Measurements from ENCODE around the gene FOXC2.

The FOXC2 gene

GRCh38 chr16:86528061-86528929 is 38.3 kb upstream of the FOXC2 start:
- H3K4me1 Mint-ChIP-seq: no peaks in the 10 kb centered on the region
- H3K9me3 Mint-ChIP-seq: no peaks in the 10 kb centered on the region
- H3K27ac Mint-ChIP-seq: no peak overlapping the region
- no peak for ATAC-seq
- H3K4me3 Mint-ChIP-seq: no peak overlapping the region
- DNase-seq: no peak
- H3K36me3 Mint-ChIP-seq (ENCODE audit: low read depth): peaks cover 8% of the 10 kb centered on the region
- no peaks in the 10 kb centered on the region for H3K27me3 Mint-ChIP-seq

DNA sequence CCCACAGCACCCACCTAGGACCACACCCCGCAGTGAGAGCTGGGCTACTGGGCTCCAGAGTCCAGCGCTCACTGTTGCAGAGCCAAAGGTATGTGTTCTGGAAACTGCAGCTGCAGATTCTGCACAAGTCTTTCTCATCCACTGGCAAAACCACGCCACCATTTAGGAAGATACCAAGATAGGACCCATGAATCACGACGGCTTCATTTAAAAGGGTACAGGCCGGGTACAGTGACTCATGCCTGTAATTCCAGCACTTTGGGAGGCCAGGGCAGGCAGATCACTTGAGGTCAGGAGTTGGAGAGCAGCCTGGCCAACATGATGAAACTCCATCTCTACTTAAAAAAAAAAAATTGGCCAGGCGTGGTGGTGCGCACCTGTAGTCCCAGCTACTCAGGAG is 37.5 kb upstream of the FOXC2 start:
- Mint-ChIP-seq H3K36me3 (ENCODE audit: low read depth) (peaks cover 8% of the 10 kb centered on the region), H3K4me3 (no peak overlapping the region), H3K27me3 (no peaks in the 10 kb centered on the region), H3K27ac (no peak overlapping the region), H3K4me1 (no peaks in the 10 kb centered on the region), H3K9me3 (no peaks in the 10 kb centered on the region)
- DNase-seq (no peak), ATAC-seq (no peak)

- H3K36me3 Mint-ChIP-seq (ENCODE audit: low read depth): peaks cover 8% of the 10 kb centered on the region
- no peak overlapping the region for H3K4me3 Mint-ChIP-seq
- ATAC-seq (no peak), DNase-seq (no peak)
- no peak overlapping the region for H3K27ac Mint-ChIP-seq
- H3K27me3 Mint-ChIP-seq: no peaks in the 10 kb centered on the region
- no peaks in the 10 kb centered on the region for H3K4me1 Mint-ChIP-seq
- H3K9me3 Mint-ChIP-seq: no peaks in the 10 kb centered on the region
These were observed 36.1 kb upstream of the FOXC2 start for GRCh38 chr16:86530251-86531190.

DNA sequence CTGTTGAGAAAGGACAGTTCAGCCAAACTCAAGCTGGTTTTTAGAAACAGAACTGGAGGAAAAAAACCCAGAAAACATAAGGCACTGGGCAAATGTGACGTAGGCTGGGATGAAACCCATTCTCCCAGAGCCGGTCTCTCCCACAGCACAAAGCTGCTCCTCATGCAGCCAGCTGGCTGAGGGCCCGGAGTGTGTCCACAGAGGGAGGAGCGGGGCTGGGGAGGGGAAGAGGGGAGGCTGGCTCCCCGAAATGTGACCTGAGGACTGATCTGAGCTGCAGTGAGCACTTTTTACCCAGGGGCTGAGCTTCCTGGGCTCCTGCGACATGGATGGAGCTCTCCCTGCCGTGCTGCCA is 35.5 kb upstream of the FOXC2 start:
- Mint-ChIP-seq H3K36me3 (ENCODE audit: low read depth) (peaks cover 8% of the 10 kb centered on the region), H3K27me3 (no peaks in the 10 kb centered on the region), H3K27ac (no peak overlapping the region), H3K9me3 (no peaks in the 10 kb centered on the region), H3K4me1 (no peaks in the 10 kb centered on the region), H3K4me3 (no peak overlapping the region)
- DNase-seq: no peak
- no peak for ATAC-seq

DNA sequence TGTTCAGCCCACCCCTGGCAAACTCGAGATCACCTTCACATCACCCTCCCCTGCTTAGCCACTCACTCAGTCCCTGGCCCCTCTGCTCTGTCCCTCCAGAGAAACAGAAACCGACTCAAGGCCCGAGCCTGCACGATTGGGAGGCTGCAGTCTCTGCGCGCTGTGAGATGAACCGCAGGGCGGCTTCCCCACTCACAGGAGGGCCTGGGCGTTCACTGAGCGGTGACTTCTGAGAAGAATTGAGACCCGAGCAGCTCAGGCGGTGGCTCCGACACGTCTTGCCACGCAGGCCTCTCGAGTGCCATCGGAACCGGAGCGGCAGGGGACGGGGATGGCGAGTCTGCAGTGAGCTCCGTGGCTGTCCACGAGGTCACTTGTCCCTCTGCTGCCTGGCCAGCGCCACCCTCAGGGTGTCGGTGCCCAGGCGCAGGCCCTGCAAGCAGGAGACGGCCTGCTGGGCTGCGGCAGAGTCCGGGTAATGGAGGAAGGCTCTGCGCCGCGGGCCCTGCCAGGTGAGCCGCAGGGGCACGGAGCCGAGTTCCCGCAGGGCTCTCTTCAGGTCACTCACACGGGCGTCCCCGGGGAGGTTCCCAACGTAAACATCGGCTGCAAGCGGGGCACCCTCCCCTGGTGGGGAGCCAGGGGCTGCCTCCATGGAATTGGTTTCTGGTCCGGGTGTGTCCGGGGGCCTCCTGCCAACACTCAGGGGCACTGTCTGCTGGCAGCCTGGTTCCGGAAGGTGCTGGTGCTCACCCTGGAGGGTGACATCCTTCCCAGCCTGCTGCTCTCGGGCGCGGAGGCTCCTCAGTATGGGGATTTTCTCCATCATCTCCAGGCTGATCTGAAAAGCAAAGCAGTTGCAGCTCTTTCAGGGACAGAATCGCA is 34.7 kb upstream of the FOXC2 start:
- Mint-ChIP-seq H3K27ac (no peak overlapping the region), H3K27me3 (no peaks in the 10 kb centered on the region), H3K36me3 (ENCODE audit: low read depth) (peaks cover 8% of the 10 kb centered on the region), H3K4me3 (no peak overlapping the region), H3K4me1 (no peaks in the 10 kb centered on the region), H3K9me3 (no peaks in the 10 kb centered on the region)
- no peak for DNase-seq
- no peak for ATAC-seq

DNA sequence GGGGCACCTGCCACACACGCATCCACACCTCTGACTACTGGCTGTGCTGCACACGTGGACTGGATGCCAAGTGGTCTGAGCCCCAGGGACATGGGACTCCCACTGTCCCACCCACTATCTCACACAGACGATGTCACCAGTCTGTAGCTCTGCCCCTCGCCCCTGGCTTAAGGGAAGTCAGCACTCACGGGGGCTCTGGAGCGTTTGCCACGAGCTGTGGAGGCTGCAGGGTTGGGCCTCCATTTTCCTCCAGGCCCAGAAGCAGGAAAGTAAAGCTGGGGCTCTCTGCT is 34.2 kb upstream of the FOXC2 start:
- ATAC-seq (no peak), DNase-seq (no peak)
- Mint-ChIP-seq H3K36me3 (ENCODE audit: low read depth) (peaks cover 11% of the 10 kb centered on the region), H3K4me1 (no peaks in the 10 kb centered on the region), H3K27ac (no peak overlapping the region), H3K27me3 (no peaks in the 10 kb centered on the region), H3K4me3 (no peak overlapping the region), H3K9me3 (no peaks in the 10 kb centered on the region)

- no peak overlapping the region for H3K27ac Mint-ChIP-seq
- DNase-seq (no peak), ATAC-seq (no peak)
- H3K4me3 Mint-ChIP-seq: no peak overlapping the region
- no peaks in the 10 kb centered on the region for H3K4me1 Mint-ChIP-seq
- peaks cover 13% of the 10 kb centered on the region for H3K36me3 Mint-ChIP-seq (ENCODE audit: low read depth)
- no peaks in the 10 kb centered on the region for H3K27me3 Mint-ChIP-seq
- no peaks in the 10 kb centered on the region for H3K9me3 Mint-ChIP-seq
These were observed 33.6 kb upstream of the FOXC2 start for GRCh38 chr16:86533076-86533475.

DNA sequence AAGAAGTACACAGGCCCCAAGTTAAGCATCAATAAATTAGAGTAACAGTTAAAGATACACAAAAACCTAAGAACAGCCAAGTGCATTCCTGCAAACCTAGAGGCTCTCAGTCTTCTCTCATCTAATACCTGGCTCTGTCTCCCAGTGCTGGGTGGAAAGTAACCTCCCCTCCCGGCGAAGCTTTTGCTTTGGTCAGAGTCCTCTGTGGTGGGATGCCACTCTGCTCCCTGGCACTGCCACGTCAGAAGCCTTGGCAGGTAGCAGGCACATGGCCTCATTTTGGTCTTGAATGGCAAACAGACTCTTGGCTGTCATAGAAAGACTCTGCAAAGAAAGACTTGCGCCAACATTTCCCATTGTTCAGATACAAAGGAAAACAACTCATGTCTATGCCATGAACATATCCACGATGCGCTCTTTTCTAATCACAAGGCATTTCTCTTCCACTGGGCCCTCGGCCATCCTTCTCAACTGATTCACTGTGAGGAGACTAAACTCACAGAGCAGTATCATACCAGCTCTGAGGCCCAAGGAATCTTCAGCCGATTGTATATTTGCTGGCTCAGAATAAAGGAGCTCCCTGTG is 32.8 kb upstream of the FOXC2 start:
- H3K27ac Mint-ChIP-seq: no peak overlapping the region
- no peaks in the 10 kb centered on the region for H3K9me3 Mint-ChIP-seq
- H3K36me3 Mint-ChIP-seq (ENCODE audit: low read depth): peaks cover 11% of the 10 kb centered on the region

DNA sequence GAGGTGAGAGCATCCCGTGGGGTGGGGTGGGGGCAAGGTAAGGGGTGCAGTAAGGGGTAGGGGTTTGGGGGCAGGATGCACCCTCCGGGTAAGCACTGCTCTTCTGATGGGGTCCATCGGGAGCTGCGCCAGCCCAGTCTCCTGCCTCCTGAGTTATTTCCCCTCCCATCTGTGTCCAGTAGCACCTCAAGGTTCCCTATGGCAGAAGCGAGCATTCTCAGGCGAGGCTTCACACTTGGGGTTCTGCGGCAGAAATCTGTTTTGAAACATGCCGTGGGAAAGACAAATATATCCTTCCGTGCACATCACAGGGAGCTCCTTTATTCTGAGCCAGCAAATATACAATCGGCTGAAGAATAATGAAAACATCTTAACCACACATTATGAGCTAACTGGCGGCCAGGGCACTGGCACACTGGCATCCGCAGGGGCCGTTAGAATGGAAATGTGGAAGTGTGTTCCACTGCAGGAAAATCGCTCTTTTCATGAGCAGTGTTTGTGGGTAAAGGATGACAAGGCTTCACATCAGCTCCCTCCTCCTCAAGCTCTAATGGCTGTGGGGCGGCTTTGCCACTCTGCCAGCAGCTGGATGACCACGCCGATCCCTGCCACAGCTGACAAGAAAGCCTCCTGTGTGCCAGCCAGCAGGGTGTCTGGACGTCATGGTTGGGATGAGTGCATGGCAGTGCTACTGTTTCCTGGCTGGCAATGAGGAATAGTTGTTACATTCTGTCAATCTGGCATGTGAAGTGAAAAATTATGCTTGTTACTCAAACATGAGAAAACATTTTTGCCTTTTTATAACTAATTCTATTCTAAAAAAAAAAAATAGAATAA is 31.6 kb upstream of the FOXC2 start:
- H3K27ac Mint-ChIP-seq: no peak overlapping the region
- DNase-seq (no peak), ATAC-seq (no peak)
- peaks cover 11% of the 10 kb centered on the region for H3K36me3 Mint-ChIP-seq (ENCODE audit: low read depth)
- H3K4me1 Mint-ChIP-seq: no peaks in the 10 kb centered on the region
- no peak overlapping the region for H3K4me3 Mint-ChIP-seq
- no peaks in the 10 kb centered on the region for H3K9me3 Mint-ChIP-seq
- H3K27me3 Mint-ChIP-seq: no peaks in the 10 kb centered on the region

More for the DNA sequence above, 32.8 kb upstream of the FOXC2 start:
- Mint-ChIP-seq H3K27me3 (no peaks in the 10 kb centered on the region), H3K4me3 (no peak overlapping the region), H3K4me1 (no peaks in the 10 kb centered on the region)
- no peak for ATAC-seq
- DNase-seq: no peak

- ATAC-seq: no peak
- no peak overlapping the region for H3K4me3 Mint-ChIP-seq
- no peak for DNase-seq
- no peaks in the 10 kb centered on the region for H3K27me3 Mint-ChIP-seq
- H3K9me3 Mint-ChIP-seq: no peaks in the 10 kb centered on the region
- peaks cover 16% of the 10 kb centered on the region for H3K36me3 Mint-ChIP-seq (ENCODE audit: low read depth)
- no peak overlapping the region for H3K27ac Mint-ChIP-seq
- H3K4me1 Mint-ChIP-seq: no peaks in the 10 kb centered on the region
These were observed 30.0 kb upstream of the FOXC2 start for GRCh38 chr16:86536621-86537020.

DNA sequence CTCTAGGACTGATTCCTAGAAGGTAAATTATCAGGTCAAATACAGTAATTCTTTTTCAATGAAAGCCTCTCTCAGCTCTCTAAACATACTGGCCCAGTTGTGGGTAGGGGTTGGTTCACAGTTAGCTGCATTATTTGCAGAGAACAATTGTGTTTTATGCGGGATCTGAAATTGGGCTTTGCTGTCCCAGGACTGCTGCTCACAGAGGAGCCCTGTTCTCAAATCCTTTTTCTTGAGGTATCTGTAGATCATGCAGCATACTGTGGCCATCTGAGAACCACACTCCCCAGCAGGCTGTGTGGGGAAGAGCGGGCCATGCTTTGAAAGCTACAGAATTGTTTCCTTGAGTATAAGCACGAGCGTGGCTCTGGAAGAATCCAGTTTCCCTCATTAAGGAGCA is 29.1 kb upstream of the FOXC2 start:
- ATAC-seq (no peak), DNase-seq (no peak)
- peaks cover 20% of the 10 kb centered on the region for H3K36me3 Mint-ChIP-seq (ENCODE audit: low read depth)
- no peaks in the 10 kb centered on the region for H3K4me1 Mint-ChIP-seq
- H3K9me3 Mint-ChIP-seq: no peaks in the 10 kb centered on the region
- no peak overlapping the region for H3K27ac Mint-ChIP-seq
- H3K27me3 Mint-ChIP-seq: no peaks in the 10 kb centered on the region
- H3K4me3 Mint-ChIP-seq: no peak overlapping the region

DNA sequence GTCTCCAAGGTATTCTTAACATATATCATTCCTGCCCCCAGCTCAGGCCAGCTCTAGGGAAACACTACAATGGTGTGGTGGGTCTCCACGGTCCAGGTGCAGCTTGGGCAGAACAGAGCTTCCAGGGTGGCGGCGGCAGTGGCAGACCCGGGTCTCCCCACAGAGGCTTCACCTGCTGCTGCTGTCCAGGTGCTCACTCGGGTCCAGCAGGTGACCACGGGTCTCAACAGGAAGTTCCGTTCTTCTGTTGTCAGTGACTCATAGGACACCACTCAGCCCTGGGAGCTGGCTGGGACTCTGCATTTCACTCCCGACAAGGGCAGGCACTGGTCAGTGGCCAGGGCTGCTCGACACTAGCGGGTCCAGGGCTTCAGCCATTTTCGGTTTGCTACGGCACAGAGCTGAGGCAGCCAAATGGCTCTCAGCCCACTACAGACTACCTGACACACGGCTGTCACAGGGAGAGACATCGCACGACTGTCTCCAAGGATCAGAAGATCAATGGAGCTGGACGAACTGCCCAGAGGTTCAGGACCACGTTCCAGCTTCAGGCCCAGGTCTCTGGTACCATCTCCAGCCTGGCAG is 28.3 kb upstream of the FOXC2 start:
- Mint-ChIP-seq H3K27ac (no peak overlapping the region), H3K9me3 (no peaks in the 10 kb centered on the region), H3K27me3 (no peaks in the 10 kb centered on the region), H3K36me3 (ENCODE audit: low read depth) (peaks cover 23% of the 10 kb centered on the region), H3K4me3 (no peak overlapping the region), H3K4me1 (no peaks in the 10 kb centered on the region)
- DNase-seq (no peak), ATAC-seq (no peak)

DNA sequence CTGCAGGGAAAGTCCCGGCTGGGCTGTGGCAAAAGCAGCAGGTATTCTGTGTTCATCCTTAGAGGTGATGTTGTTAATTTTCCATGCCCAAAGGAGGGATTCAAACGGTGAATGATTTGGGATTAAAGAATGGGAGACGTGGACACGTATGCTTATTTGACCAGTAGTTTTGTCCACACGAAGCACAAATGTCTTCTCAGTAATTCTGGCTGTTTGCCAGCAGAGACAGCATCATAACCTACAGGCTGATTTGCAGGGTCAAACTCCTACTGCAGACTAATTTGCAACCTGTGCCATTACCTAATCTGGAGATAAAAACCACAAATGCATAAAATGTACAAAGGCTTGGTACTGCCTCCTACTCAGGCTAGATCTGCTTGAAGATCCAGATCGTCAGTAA is 25.7 kb upstream of the FOXC2 start:
- no peak for DNase-seq
- Mint-ChIP-seq H3K27ac (no peak overlapping the region), H3K4me1 (peaks cover 2% of the 10 kb centered on the region), H3K27me3 (no peaks in the 10 kb centered on the region), H3K36me3 (ENCODE audit: low read depth) (peaks cover 34% of the 10 kb centered on the region), H3K4me3 (no peak overlapping the region), H3K9me3 (no peaks in the 10 kb centered on the region)
- ATAC-seq: no peak

Data from activated naive CD8-positive, alpha-beta T cell treated with anti-CD3 and anti-CD28 coated beads, Interleukin-2, amount 50 U/mL, for 24 hours (primary cell).